ENCODE data around the gene TET1.
"Not testable (repeated sequence)": the region's sequence is repeated elsewhere in the genome, so short reads cannot be mapped to it uniquely, and the experiment has no call there.

Gene TET1

DNA sequence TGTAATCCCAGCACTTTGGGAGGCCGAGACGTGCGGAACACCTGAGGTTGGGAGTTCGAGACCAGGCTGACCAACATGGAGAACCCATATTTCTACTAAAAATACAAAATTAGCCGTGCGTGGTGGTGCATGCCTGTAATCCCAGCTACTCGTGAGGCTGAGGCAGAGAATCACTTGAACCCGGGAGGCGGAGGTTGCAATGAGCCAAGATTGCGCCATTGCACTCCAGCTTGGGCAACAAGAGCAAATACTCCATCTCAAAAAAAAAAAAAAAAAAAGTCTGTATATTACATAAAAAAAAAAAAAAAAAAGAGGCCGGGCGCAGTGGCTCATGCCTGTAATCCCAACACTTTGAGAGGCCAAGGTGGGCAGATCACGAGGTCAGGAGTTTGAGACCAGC, 152.9 kb downstream of the TET1 start:
- DNase-seq (ENCODE audit: low read depth in 2 of 2) = not testable (repeated sequence)

DNA sequence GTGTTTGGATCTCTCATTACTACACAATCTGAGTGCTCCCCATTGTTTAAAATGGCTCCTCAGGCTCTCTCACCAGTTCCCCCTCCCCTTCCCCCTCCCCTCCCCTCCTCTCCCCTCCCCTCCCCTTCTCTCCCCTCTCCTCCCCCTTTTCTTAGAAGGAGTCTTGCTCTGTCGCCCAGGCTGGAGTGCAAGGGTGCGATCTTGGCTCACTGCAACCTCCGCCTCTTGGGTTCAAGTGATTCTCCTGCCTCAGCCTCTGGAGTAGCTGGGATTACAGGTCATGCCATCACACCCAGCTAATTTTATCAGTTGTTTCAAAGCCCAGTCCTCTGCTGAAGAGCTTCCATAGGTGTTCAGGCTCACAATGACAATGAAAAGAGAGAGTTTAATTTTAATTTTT, 157.3 kb downstream of the TET1 start:
- no peak for DNase-seq (ENCODE audit: low read depth in 2 of 2)

DNA sequence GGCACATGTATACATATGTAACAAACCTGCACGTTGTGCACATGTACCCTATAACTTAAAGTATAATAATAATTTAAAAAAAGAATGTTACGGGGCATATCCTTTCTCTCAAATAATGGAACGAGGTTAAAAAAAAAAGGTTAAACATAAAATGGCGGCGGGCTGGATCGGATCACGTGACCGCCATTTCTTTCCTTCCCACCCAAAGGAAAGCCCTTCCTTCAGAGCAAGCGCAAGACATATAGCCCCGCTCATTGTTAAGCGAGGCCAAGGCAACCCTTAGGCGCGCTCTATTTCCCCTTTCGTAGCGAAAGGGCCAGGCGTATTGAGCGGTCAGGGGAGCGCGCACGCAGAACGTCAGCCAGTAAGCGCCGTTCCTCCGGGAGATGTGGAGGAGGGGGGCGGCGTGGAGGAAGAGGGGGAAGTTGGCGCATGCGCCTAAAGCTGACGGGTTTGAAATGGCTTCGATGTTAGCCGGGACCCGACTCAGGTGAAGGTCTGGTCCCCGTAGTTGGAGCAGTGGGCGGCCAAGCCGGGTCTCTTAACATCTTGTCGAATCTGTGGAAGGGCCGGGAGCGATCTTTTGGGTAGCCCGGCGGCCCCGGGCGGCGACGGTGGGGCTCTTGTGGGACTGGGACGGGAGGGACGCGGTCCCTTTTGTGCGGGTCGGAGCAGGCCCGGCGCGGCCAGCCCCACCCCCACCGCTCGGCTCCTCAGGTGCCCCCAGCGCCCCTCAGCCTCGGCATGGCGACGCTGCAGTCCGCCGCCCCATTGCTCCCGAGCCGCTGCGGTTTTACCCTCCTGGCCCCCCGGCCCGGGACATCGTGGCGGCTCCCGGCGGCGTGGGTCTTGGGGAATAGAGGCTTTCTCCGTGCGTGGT, 160.9 kb downstream of the TET1 start, which contains the start of gene CCAR1:
Gene CCAR1 (plus strand): TSS at position 447 of the 880 bp plus-strand sequence. CDS start 1,266 bp downstream, outside the sequence.
- peak; percentile 92 to 96 for DNase-seq (ENCODE audit: low read depth in 2 of 2)

GRCh38 chr10:68721673-68722335, 161.7 kb downstream of the TET1 start:
- no peak for DNase-seq (ENCODE audit: low read depth in 2 of 2)

- no peak for DNase-seq (ENCODE audit: low read depth in 2 of 2)
Observed at GRCh38 chr10:68725016-68725415, 164.9 kb downstream of the TET1 start.

GRCh38 chr10:68727146-68727545, 167.0 kb downstream of the TET1 start:
- DNase-seq (ENCODE audit: low read depth in 2 of 2) = no peak

- no peak for DNase-seq (ENCODE audit: low read depth in 2 of 2)
Observed at GRCh38 chr10:68732651-68733050, 172.5 kb downstream of the TET1 start.

GRCh38 chr10:68734349-68734748, 174.2 kb downstream of the TET1 start:
- no peak for DNase-seq (ENCODE audit: low read depth in 2 of 2)

GRCh38 chr10:68735119-68735518, 175.0 kb downstream of the TET1 start:
- DNase-seq (ENCODE audit: low read depth in 2 of 2) = no peak

DNA sequence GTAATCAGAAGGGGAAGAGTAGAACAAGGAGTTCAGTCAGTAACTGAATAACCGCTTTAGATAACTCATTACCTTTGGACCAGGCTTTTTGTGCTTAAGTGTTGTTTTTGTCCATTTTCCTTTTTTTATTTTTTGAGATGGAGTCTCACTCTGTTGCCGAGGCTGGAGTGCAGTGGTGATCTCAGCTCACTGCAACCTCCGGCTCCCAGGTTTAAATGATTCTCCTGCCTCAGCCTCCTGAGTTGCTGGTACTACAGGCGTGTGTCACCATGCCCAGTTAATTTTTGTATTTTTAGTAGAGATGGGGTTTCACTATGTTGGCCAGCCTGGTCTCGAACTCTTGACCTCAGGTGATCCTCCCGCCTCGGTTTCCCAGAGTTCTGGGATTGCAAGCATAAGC, 175.6 kb downstream of the TET1 start:
- not testable (repeated sequence) for DNase-seq (ENCODE audit: low read depth in 2 of 2)

DNA sequence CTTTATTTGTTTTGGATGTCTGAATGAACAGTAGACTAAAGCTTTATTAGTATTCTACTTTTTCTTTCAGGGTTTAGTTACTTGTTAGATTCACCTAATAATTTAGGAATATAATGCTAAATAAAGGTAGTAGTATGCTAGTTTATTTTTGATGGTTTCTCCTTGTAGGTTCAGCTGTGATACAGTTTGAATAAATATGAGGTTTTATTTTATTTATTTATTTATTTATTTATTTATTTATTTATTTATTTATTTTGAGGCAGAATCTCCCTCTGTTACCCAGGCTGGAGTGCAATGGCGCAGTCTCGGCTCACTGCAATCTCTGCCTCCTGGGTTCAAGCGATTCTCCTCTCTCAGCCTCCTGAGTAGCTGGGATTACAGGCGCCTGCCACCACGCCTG, 180.5 kb downstream of the TET1 start:
- DNase-seq (ENCODE audit: low read depth in 2 of 2) = not testable (repeated sequence)

DNA sequence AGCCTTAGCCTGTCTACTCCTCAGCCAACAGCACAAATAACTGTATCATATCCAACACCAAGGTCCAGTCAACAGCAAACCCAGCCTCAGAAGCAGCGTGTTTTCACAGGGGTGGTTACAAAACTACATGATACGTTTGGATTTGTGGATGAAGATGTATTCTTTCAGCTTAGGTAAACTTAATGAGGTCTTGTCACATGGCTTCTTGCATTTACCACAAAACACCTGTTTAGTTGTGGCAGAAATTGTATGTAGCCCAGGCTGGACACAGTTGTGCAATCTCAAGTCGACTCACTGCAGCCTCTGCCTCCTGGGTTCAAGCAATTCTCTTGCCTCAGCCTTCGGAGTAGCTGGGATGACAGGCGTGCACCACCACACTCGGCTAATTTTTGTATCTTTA, 182.3 kb downstream of the TET1 start:
- DNase-seq (ENCODE audit: low read depth in 2 of 2) = no peak

Data from activated CD8-positive, alpha-beta memory T cell treated with anti-CD3 and anti-CD28 coated beads for 4 hours (primary cell).